SH-SY5Y (cell line): ENCODE results near the gene MICB.

Experiments
- GATA2 ChIP-seq: IDR thresholded peaks from 2 replicates; pipeline ENCODE4 v1.6.1; 2011; ENCODE audit warnings: mild to moderate bottlenecking, low read depth, low read length
- GATA3 ChIP-seq: IDR thresholded peaks from 2 replicates; pipeline ENCODE4 v1.6.1; 2011; ENCODE audit warnings: low read depth, mild to moderate bottlenecking, low read length, moderate library complexity

Gene MICB

GRCh38 chr6:31497531-31498476, at the start of gene MICB:
Gene MICB (plus strand): TSS chr6:31498145. CDS start chr6:31498194, 49 bp downstream.
- TF ChIP-seq GATA3 (no peak), GATA2 (no peak)

GRCh38 chr6:31450751-31451150, 47.2 kb upstream of the MICB start:
- no peak for TF ChIP-seq GATA2

GRCh38 chr6:31452859-31453258, 45.1 kb upstream of the MICB start:
- TF ChIP-seq GATA2: no peak
- TF ChIP-seq GATA3: no peak

- TF ChIP-seq GATA3 (no peak), GATA2 (no peak)
Observed at GRCh38 chr6:31453259-31453658, 44.7 kb upstream of the MICB start.

- TF ChIP-seq GATA3: no peak
- TF ChIP-seq GATA2: no peak
Observed at GRCh38 chr6:31460361-31461025, 37.5 kb upstream of the MICB start.

- no peak for TF ChIP-seq GATA2
- TF ChIP-seq GATA3: no peak
Observed at GRCh38 chr6:31462026-31462963, 35.6 kb upstream of the MICB start.

GRCh38 chr6:31462964-31463870, 34.7 kb upstream of the MICB start:
- TF ChIP-seq GATA2: no peak
- TF ChIP-seq GATA3: no peak

GRCh38 chr6:31464252-31465184, 33.4 kb upstream of the MICB start:
- TF ChIP-seq GATA3 (no peak), GATA2 (no peak)

- TF ChIP-seq GATA3 (no peak), GATA2 (no peak)
Observed at GRCh38 chr6:31465185-31465536, 32.8 kb upstream of the MICB start.

- TF ChIP-seq GATA3 (no peak), GATA2 (no peak)
Observed at GRCh38 chr6:31465718-31466117, 32.2 kb upstream of the MICB start.

GRCh38 chr6:31466466-31466865, 31.5 kb upstream of the MICB start:
- TF ChIP-seq GATA2 (no peak), GATA3 (no peak)

GRCh38 chr6:31467151-31467550, 30.8 kb upstream of the MICB start:
- TF ChIP-seq GATA3 (no peak), GATA2 (no peak)

- TF ChIP-seq GATA3: no peak
- no peak for TF ChIP-seq GATA2
Observed at GRCh38 chr6:31468311-31468710, 29.6 kb upstream of the MICB start.
